OCI-LY7 (cell line): ENCODE measurements around the gene NDNF. TPM values are rescaled to one million over a fixed set of nuclear protein-coding genes. Genes with fewer than 3 reads are reported as not detected.

ENCODE experiments used
- BruUV-seq: library from RNA; stranded (reverse); fragments of 400-500 nt; replicated peaks from 2 replicates; lab custom pipeline; 2021; lab: Mats Ljungman, UMichigan
- CTCF ChIA-PET: fragments of 300-600 bp; sonication (Branson Sonifier 250); formaldehyde crosslinking; loops from one replicate; lab custom pipeline; 2022; ENCODE audit warnings: antibody characterized with exemption; ENCODE audit not compliant: unreplicated experiment; lab: Charles Lee
- POLR2A ChIA-PET: fragments of 300-600 bp; sonication (Branson Sonifier 250); formaldehyde crosslinking; loops from one replicate; lab custom pipeline; 2022; ENCODE audit warnings: antibody characterized with exemption; lab: Charles Lee
- DNase-seq: peaks from one replicate; pipeline ENCODE4 v3.0.0-alpha.2; 2015; ENCODE audit warnings: low spot score
- H2AFZ ChIP-seq: fragments of 200-600 bp; sonication (generic), shearing (Covaris generic); 2 replicates; pipeline ENCODE4 v1.6.1; 2014; ENCODE audit warnings: mild to moderate bottlenecking, antibody characterized with exemption, low read length, moderate library complexity
- H3K27ac ChIP-seq: fragments of 200-600 bp; sonication (generic); 2 replicates; pipeline ENCODE4 v1.5.1; 2014; ENCODE audit warnings: mixed run types, low read depth, mild to moderate bottlenecking, moderate library complexity, low read length, inconsistent platforms; ENCODE audit not compliant: poor library complexity, severe bottlenecking
- H3K36me3 ChIP-seq: fragments of 200-600 bp; sonication (generic); 2 replicates; pipeline ENCODE4 v1.6.1; 2014; ENCODE audit warnings: mild to moderate bottlenecking, antibody characterized with exemption, low read length, moderate library complexity, mixed read lengths; ENCODE audit not compliant: insufficient read depth
- H3K4me1 ChIP-seq: fragments of 200-600 bp; sonication (generic); 2 replicates; pipeline ENCODE4 v1.5.1; 2014; ENCODE audit warnings: mild to moderate bottlenecking, low read length; ENCODE audit not compliant: insufficient read depth, poor library complexity, severe bottlenecking
- H3K4me2 ChIP-seq: fragments of 200-600 bp; sonication (generic); 2 replicates; pipeline ENCODE4 v1.6.1; 2014; ENCODE audit warnings: mild to moderate bottlenecking, low read length
- H3K4me3 ChIP-seq: fragments of 200-600 bp; sonication (generic); 2 replicates; pipeline ENCODE4 v1.5.1; 2014; ENCODE audit warnings: mild to moderate bottlenecking, low read depth, low read length; ENCODE audit not compliant: poor library complexity, severe bottlenecking
- H3K79me2 ChIP-seq: fragments of 200-600 bp; sonication (generic); 2 replicates; pipeline ENCODE4 v1.6.1; 2016; ENCODE audit warnings: low read depth, mild to moderate bottlenecking, low read length, moderate library complexity, mixed read lengths; ENCODE audit not compliant: insufficient read depth
- H3K9me2 ChIP-seq: fragments of 200-600 bp; sonication (generic); 2 replicates; pipeline ENCODE4 v1.6.1; 2016; ENCODE audit warnings: mild to moderate bottlenecking, low read length, mixed read lengths; ENCODE audit not compliant: insufficient read depth
- H3K9me3 ChIP-seq: fragments of 200-600 bp; sonication (generic); 2 replicates; pipeline ENCODE4 v1.6.1; 2014; ENCODE audit warnings: mild to moderate bottlenecking, mixed run types, low read length, mixed read lengths
- H4K20me1 ChIP-seq: fragments of 200-600 bp; sonication (generic); 2 replicates; pipeline ENCODE4 v1.6.1; 2014; ENCODE audit warnings: mild to moderate bottlenecking, antibody characterized with exemption, low read length, moderate library complexity, mixed read lengths; ENCODE audit not compliant: insufficient read depth
- EZH2phosphoT487 ChIP-seq: fragments of 200-600 bp; sonication (generic); IDR thresholded peaks from 2 replicates; pipeline ENCODE4 v1.6.1; 2018; ENCODE audit warnings: low read depth, borderline replicate concordance, mild to moderate bottlenecking, mixed run types, antibody characterized with exemption, low read length, moderate library complexity, mixed read lengths
- intact Hi-C: fragments of 100-400 bp; cut with micrococcal nuclease; formaldehyde crosslinking; loops from one replicate; pipeline ENCODE4 v1.10.0; 2022; ENCODE audit not compliant: unreplicated experiment
- total RNA-seq, 2 experiments: library from RNA; depleted of rRNA in 1 of 2; stranded (reverse); fragments of >200 nt in 1 of 2; shearing (Covaris generic) in 1 of 2; gene quantifications; 2 replicates each; pipeline ENCODE4 v1.2.3, GENCODE V29; 2014 to 2022
- TF ChIP-seq, protein P1 (sequence below): fragments of 200-600 bp; sonication (generic); conservative IDR thresholded peaks from 2 replicates; pipeline ENCODE4 v1.5.1; 2014; ENCODE audit warnings: mild to moderate bottlenecking, antibody characterized with exemption, low read length, moderate library complexity, mixed read lengths

Gene NDNF
- total RNA-seq, 2 experiments from 2014 or later = not detected

DNA sequence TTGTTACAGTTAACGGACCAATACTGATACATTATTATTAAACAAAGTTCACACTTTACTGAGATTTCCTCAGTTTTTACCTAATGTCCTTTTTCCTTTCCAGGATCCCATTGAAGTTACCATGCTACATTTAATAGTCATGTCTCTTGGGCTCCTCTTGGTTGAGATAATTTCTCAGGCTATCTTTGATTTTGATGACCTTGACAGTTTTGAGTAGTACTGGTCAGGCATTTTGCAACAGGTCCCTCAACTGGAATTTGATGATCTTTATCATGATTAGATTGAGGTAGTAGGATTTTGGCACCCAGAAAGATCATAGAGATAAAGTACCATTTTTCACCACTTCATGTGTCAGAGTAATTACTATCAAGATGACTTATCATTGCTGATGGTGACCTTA lies 53.8 kb downstream of the NDNF start:
- no TSS peak for BruUV-seq
- no peak overlapping the region for H3K27ac ChIP-seq
- H3K4me1 ChIP-seq = no peaks in the 10 kb centered on the region
- intact Hi-C loops = no loop called here
- H4K20me1 ChIP-seq = no peaks in the 10 kb centered on the region
- TF ChIP-seq, protein P1, sequence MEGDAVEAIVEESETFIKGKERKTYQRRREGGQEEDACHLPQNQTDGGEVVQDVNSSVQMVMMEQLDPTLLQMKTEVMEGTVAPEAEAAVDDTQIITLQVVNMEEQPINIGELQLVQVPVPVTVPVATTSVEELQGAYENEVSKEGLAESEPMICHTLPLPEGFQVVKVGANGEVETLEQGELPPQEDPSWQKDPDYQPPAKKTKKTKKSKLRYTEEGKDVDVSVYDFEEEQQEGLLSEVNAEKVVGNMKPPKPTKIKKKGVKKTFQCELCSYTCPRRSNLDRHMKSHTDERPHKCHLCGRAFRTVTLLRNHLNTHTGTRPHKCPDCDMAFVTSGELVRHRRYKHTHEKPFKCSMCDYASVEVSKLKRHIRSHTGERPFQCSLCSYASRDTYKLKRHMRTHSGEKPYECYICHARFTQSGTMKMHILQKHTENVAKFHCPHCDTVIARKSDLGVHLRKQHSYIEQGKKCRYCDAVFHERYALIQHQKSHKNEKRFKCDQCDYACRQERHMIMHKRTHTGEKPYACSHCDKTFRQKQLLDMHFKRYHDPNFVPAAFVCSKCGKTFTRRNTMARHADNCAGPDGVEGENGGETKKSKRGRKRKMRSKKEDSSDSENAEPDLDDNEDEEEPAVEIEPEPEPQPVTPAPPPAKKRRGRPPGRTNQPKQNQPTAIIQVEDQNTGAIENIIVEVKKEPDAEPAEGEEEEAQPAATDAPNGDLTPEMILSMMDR = no peak
- no peak for TF ChIP-seq EZH2phosphoT487
- no peak overlapping the region for H3K4me3 ChIP-seq
- no peak overlapping the region for H3K4me2 ChIP-seq
- H3K9me2 ChIP-seq = no peaks in the 10 kb centered on the region
- DNase-seq = no peak
- no peak overlapping the region for H2AFZ ChIP-seq
- ChIA-PET CTCF (no interaction called here), POLR2A (no interaction called here)
- no peaks in the 10 kb centered on the region for H3K9me3 ChIP-seq
- no peaks in the 10 kb centered on the region for H3K79me2 ChIP-seq
- H3K36me3 ChIP-seq = no peaks in the 10 kb centered on the region

DNA sequence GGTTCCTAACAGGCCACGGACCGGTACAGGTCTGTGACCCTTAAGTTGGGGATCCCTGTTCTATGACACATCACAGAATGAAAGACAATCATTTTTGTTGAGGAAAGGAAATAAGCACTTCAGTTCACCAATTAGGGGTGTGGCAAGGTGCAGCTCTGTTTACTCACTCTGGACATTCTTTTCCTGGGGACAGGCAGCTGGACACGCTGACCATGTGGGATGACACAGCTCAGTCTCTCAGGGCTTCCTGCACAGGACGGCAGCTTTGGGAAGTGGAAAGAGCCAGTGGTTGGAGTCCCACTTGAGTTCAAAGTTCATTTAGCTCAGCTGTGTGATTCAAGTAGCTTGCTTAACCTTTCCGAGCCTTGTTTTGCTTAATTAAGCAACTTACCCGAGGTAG lies 55.7 kb downstream of the NDNF start:
- no peaks in the 10 kb centered on the region for H3K9me3 ChIP-seq
- H3K9me2 ChIP-seq = no peaks in the 10 kb centered on the region
- intact Hi-C loops = no loop called here
- ChIA-PET CTCF (no interaction called here), POLR2A (no interaction called here)
- no peak overlapping the region for H2AFZ ChIP-seq
- no peak overlapping the region for H3K27ac ChIP-seq
- BruUV-seq = no TSS peak
- no peak for DNase-seq
- H4K20me1 ChIP-seq = no peaks in the 10 kb centered on the region
- H3K4me1 ChIP-seq = no peaks in the 10 kb centered on the region
- no peaks in the 10 kb centered on the region for H3K79me2 ChIP-seq
- H3K36me3 ChIP-seq = no peaks in the 10 kb centered on the region
- no peak for TF ChIP-seq EZH2phosphoT487
- TF ChIP-seq, protein P1 = no peak
- H3K4me3 ChIP-seq = no peak overlapping the region
- H3K4me2 ChIP-seq = no peak overlapping the region

DNA sequence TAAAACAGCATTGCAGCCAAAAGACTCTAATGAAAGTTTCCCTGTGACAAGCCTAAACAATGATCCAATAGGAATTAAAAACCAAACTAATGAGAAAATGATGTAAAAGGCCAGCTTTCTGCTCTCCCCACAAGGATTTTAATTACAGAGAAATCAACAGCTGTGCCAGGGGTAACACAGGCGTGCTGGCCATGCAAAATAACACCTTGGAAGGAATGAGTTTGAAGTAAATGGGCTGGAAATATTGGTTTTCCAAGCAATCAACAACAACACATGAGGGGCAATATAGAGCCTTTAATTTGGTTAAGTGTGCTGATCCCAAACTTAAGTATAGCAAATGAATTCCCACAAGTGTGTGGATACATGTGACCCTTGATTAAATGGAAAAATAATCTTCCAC lies 56.9 kb downstream of the NDNF start:
- H3K27ac ChIP-seq = no peak overlapping the region
- no peak overlapping the region for H3K4me2 ChIP-seq
- no peaks in the 10 kb centered on the region for H3K79me2 ChIP-seq
- H4K20me1 ChIP-seq = no peaks in the 10 kb centered on the region
- TF ChIP-seq EZH2phosphoT487 = no peak
- TF ChIP-seq, protein P1 = no peak
- no peak for DNase-seq
- H3K36me3 ChIP-seq = no peaks in the 10 kb centered on the region
- ChIA-PET POLR2A (interaction anchor here (0.5 to 0.7 kb wide), 3 partner anchors 12 to 1249 kb away, joined by 3 read pairs; no protein-coding TSS in a partner anchor), CTCF (no interaction called here)
- intact Hi-C loops = no loop called here
- no peak overlapping the region for H2AFZ ChIP-seq
- no peak overlapping the region for H3K4me3 ChIP-seq
- H3K9me2 ChIP-seq = no peaks in the 10 kb centered on the region
- no peaks in the 10 kb centered on the region for H3K9me3 ChIP-seq
- no peaks in the 10 kb centered on the region for H3K4me1 ChIP-seq
- no TSS peak for BruUV-seq
